Right atrium auricular region (tissue), 2 donors: ENCODE results near the gene KAZN. TPM values are rescaled to one million over a fixed set of nuclear protein-coding genes. Genes with fewer than 3 reads are reported as not detected.

Experiments used
- DNase-seq: peaks from one replicate; pipeline ENCODE4 v3.0.0-alpha.2; 2019; ENCODE audit warnings: low spot score
- H3K27ac ChIP-seq, 2 donors: fragments of 200-600 bp; sonication (generic); 1 replicate in 1 of 2; 2 replicates in 1 of 2; pipeline ENCODE4 v1.5.1; 2016 to 2019
- H3K27me3 ChIP-seq, 2 donors: fragments of 200-600 bp; sonication (generic); one replicate each; pipeline versions ENCODE4 v1.5.1 to v1.6.0; 2017 to 2019
- H3K36me3 ChIP-seq: fragments of 200-600 bp; sonication (generic); one replicate; pipeline ENCODE4 v1.5.1; 2016
- H3K4me1 ChIP-seq, 2 donors: fragments of 200-600 bp; sonication (generic); one replicate each; pipeline versions ENCODE4 v1.5.1 to v1.6.0; 2017 to 2019
- H3K4me3 ChIP-seq, 2 donors: fragments of 200-600 bp; sonication (generic); 1 replicate in 1 of 2; 2 replicates in 1 of 2; pipeline ENCODE4 v1.5.1; 2017 to 2019; ENCODE audit warnings: mild to moderate bottlenecking in 1 of 2, moderate library complexity in 1 of 2
- H3K9me3 ChIP-seq, 2 donors: fragments of 200-600 bp; sonication (generic); one replicate each; pipeline ENCODE4 v1.5.1; 2019
- CTCF ChIP-seq, 2 donors: fragments of 200-600 bp; sonication (generic); IDR thresholded peaks; one replicate each; pipeline ENCODE4 v1.5.1; 2019; ENCODE audit warnings: antibody characterized with exemption in 2 of 2
- total RNA-seq, 2 donors: library from RNA; depleted of rRNA; stranded (reverse); fragments of >200 nt; gene quantifications; one replicate each; pipeline ENCODE4 v1.1.0, GENCODE V29; 2016

The KAZN gene
- total RNA-seq: 1 to 10 TPM; 3.9 to 6.8 TPM

- no peaks in the 10 kb centered on the region for H3K9me3 ChIP-seq
- no peak within 1 kb of the TSS for H3K27ac ChIP-seq
- no peak for TF ChIP-seq CTCF (IDR thresholded peaks at IDR 0.05)
- peaks cover 8 to 13% of the 10 kb centered on the region in 2 donors for H3K27me3 ChIP-seq
- peak within 1 kb of the TSS; percentile 30 to 43 for H3K4me3 ChIP-seq
- peaks cover 0 to 25% of the 10 kb centered on the region in 2 donors for H3K4me1 ChIP-seq
- no peaks in the 10 kb centered on the region for H3K36me3 ChIP-seq
- DNase-seq: no peak
Measured at GRCh38 chr1:14598498-14599182, at the start of gene KAZN. TSS of gene KAZN (plus strand) at chr1:14598685.

GRCh38 chr1:14549897-14550620 lies 48.4 kb upstream of the KAZN start:
- Histone ChIP-seq H3K27me3 (no peaks in the 10 kb centered on the region), H3K27ac (no peak overlapping the region), H3K9me3 (no peaks in the 10 kb centered on the region), H3K4me3 (no peak overlapping the region), H3K4me1 (no peaks in the 10 kb centered on the region), H3K36me3 (no peaks in the 10 kb centered on the region)
- no peak for TF ChIP-seq CTCF (IDR thresholded peaks at IDR 0.05)
- DNase-seq: no peak

- H3K4me1 ChIP-seq: no peaks in the 10 kb centered on the region
- no peak for TF ChIP-seq CTCF (IDR thresholded peaks at IDR 0.05)
- H3K27me3 ChIP-seq: no peaks in the 10 kb centered on the region
- no peak overlapping the region for H3K27ac ChIP-seq
- H3K4me3 ChIP-seq: no peak overlapping the region
- H3K9me3 ChIP-seq: no peaks in the 10 kb centered on the region
- H3K36me3 ChIP-seq: no peaks in the 10 kb centered on the region
- peak; percentile 36 for DNase-seq
Measured at GRCh38 chr1:14551386-14551785, 47.1 kb upstream of the KAZN start.

- TF ChIP-seq CTCF (IDR thresholded peaks at IDR 0.05): no peak
- H3K27ac ChIP-seq: no peak overlapping the region
- no peaks in the 10 kb centered on the region for H3K4me1 ChIP-seq
- no peaks in the 10 kb centered on the region for H3K27me3 ChIP-seq
- H3K4me3 ChIP-seq: no peak overlapping the region
- H3K9me3 ChIP-seq: no peaks in the 10 kb centered on the region
- DNase-seq: peak; percentile 34
- no peaks in the 10 kb centered on the region for H3K36me3 ChIP-seq
Measured at GRCh38 chr1:14552246-14552965, 46.1 kb upstream of the KAZN start.

GRCh38 chr1:14553711-14554110 lies 44.8 kb upstream of the KAZN start:
- H3K4me1 ChIP-seq: no peaks in the 10 kb centered on the region
- no peaks in the 10 kb centered on the region for H3K36me3 ChIP-seq
- H3K4me3 ChIP-seq: no peak overlapping the region
- no peak overlapping the region for H3K27ac ChIP-seq
- DNase-seq: peak; percentile 72
- H3K9me3 ChIP-seq: no peaks in the 10 kb centered on the region
- H3K27me3 ChIP-seq: no peaks in the 10 kb centered on the region
- TF ChIP-seq CTCF (IDR thresholded peaks at IDR 0.05): no peak
